Measurements from ENCODE around the gene SPG7.
"Not testable (repeated sequence)": the region's sequence is repeated elsewhere in the genome, so short reads cannot be mapped to it uniquely, and the experiment has no call there.

Gene SPG7

GRCh38 chr16:89564476-89565255, 56.5 kb downstream of the SPG7 start:
- DNase-seq (ENCODE audit: low read depth) = no peak

- DNase-seq (ENCODE audit: low read depth) = no peak
These were observed 57.0 kb downstream of the SPG7 start for GRCh38 chr16:89565256-89565505.

GRCh38 chr16:89565506-89566372, 57.5 kb downstream of the SPG7 start:
- peak; percentile 42 for DNase-seq (ENCODE audit: low read depth)

- no peak for DNase-seq (ENCODE audit: low read depth)
These were observed 59.7 kb downstream of the SPG7 start for GRCh38 chr16:89567656-89568594.

GRCh38 chr16:89569506-89570341, 61.5 kb downstream of the SPG7 start:
- DNase-seq (ENCODE audit: low read depth) = no peak

- DNase-seq (ENCODE audit: low read depth) = no peak
These were observed 62.2 kb downstream of the SPG7 start for GRCh38 chr16:89570342-89570923.

- DNase-seq (ENCODE audit: low read depth) = not testable (repeated sequence)
These were observed 62.9 kb downstream of the SPG7 start for GRCh38 chr16:89570983-89571598.

- DNase-seq (ENCODE audit: low read depth) = no peak
These were observed 63.4 kb downstream of the SPG7 start for GRCh38 chr16:89571636-89572035.

- no peak for DNase-seq (ENCODE audit: low read depth)
These were observed 63.9 kb downstream of the SPG7 start for GRCh38 chr16:89572073-89572484.

- DNase-seq (ENCODE audit: low read depth) = no peak
These were observed 64.4 kb downstream of the SPG7 start for GRCh38 chr16:89572485-89573205.

- no peak for DNase-seq (ENCODE audit: low read depth)
These were observed 65.8 kb downstream of the SPG7 start for GRCh38 chr16:89573826-89574680.

GRCh38 chr16:89574681-89575246, 66.6 kb downstream of the SPG7 start:
- DNase-seq (ENCODE audit: low read depth) = peak; percentile 39

- no peak for DNase-seq (ENCODE audit: low read depth)
These were observed 67.3 kb downstream of the SPG7 start, which contains the start of gene CPNE7 for GRCh38 chr16:89575247-89576152. TSS of gene CPNE7 (plus strand) at chr16:89575758. CDS start at chr16:89575898, 140 bp downstream.

- no peak for DNase-seq (ENCODE audit: low read depth)
These were observed 68.2 kb downstream of the SPG7 start for GRCh38 chr16:89576153-89577054.

GRCh38 chr16:89577055-89577759, 69.0 kb downstream of the SPG7 start:
- no peak for DNase-seq (ENCODE audit: low read depth)

- DNase-seq (ENCODE audit: low read depth) = no peak
These were observed 71.1 kb downstream of the SPG7 start for GRCh38 chr16:89579351-89579750.
